Measurements from ENCODE around the gene LPP.
"Not testable (repeated sequence)": the region's sequence is repeated elsewhere in the genome, so short reads cannot be mapped to it uniquely, and the experiment has no call there.

LPP gene

GRCh38 chr3:188608401-188608800 is 454.4 kb downstream of the LPP start:
- no peak overlapping the region for H3K4me3 ChIP-seq (ENCODE audit: low read depth, low read length)
- in situ Hi-C loops (cut with HindIII; ENCODE audit: low pct_ligation_motif_present, low sequenced_read_pairs) = no loop called here
- no peaks in the 10 kb centered on the region for H3K27me3 ChIP-seq (replicated peaks)
- no peak overlapping the region for H3K27ac ChIP-seq
- peaks cover 12% of the 10 kb centered on the region for H3K36me3 ChIP-seq (replicated peaks)
- no peak for DNase-seq
- no peak for TF ChIP-seq CTCF (IDR thresholded peaks at IDR 0.05; ENCODE audit: low read depth, low read length, missing control alignments)

- H3K27me3 ChIP-seq (replicated peaks); in situ Hi-C loops (cut with HindIII; ENCODE audit: low pct_ligation_motif_present, low sequenced_read_pairs); H3K27ac ChIP-seq; DNase-seq; H3K4me3 ChIP-seq (ENCODE audit: low read depth, low read length): not testable (repeated sequence)
- peaks cover 12% of the 10 kb centered on the region for H3K36me3 ChIP-seq (replicated peaks)
Measured at GRCh38 chr3:188613721-188614120, 459.8 kb downstream of the LPP start.

GRCh38 chr3:188617270-188617669 is 463.3 kb downstream of the LPP start:
- no peak overlapping the region for H3K4me3 ChIP-seq (ENCODE audit: low read depth, low read length)
- DNase-seq = no peak
- no peak overlapping the region for H3K27ac ChIP-seq
- H3K27me3 ChIP-seq (replicated peaks) = no peaks in the 10 kb centered on the region
- TF ChIP-seq CTCF (IDR thresholded peaks at IDR 0.05; ENCODE audit: low read depth, low read length, missing control alignments) = no peak
- in situ Hi-C loops (cut with HindIII; ENCODE audit: low pct_ligation_motif_present, low sequenced_read_pairs) = no loop called here
- H3K36me3 ChIP-seq (replicated peaks) = no peaks in the 10 kb centered on the region

GRCh38 chr3:188617988-188618701 is 464.2 kb downstream of the LPP start:
- DNase-seq = no peak
- H3K27ac ChIP-seq = no peak overlapping the region
- no peak for TF ChIP-seq CTCF (IDR thresholded peaks at IDR 0.05; ENCODE audit: low read depth, low read length, missing control alignments)
- H3K27me3 ChIP-seq (replicated peaks) = no peaks in the 10 kb centered on the region
- no peak overlapping the region for H3K4me3 ChIP-seq (ENCODE audit: low read depth, low read length)
- in situ Hi-C loops (cut with HindIII; ENCODE audit: low pct_ligation_motif_present, low sequenced_read_pairs) = no loop called here
- no peaks in the 10 kb centered on the region for H3K36me3 ChIP-seq (replicated peaks)

GRCh38 chr3:188620752-188621151 is 466.8 kb downstream of the LPP start:
- Histone ChIP-seq H3K27ac (no peak overlapping the region), H3K27me3 (replicated peaks) (no peaks in the 10 kb centered on the region), H3K36me3 (replicated peaks) (no peaks in the 10 kb centered on the region), H3K4me3 (ENCODE audit: low read depth, low read length) (no peak overlapping the region)
- no peak for DNase-seq
- TF ChIP-seq CTCF (IDR thresholded peaks at IDR 0.05; ENCODE audit: low read depth, low read length, missing control alignments) = no peak
- in situ Hi-C loops (cut with HindIII; ENCODE audit: low pct_ligation_motif_present, low sequenced_read_pairs) = no loop called here

- TF ChIP-seq CTCF (IDR thresholded peaks at IDR 0.05; ENCODE audit: low read depth, low read length, missing control alignments) = no peak
- in situ Hi-C loops (cut with HindIII; ENCODE audit: low pct_ligation_motif_present, low sequenced_read_pairs) = no loop called here
- Histone ChIP-seq H3K27me3 (replicated peaks) (no peaks in the 10 kb centered on the region), H3K4me3 (ENCODE audit: low read depth, low read length) (no peak overlapping the region), H3K36me3 (replicated peaks) (no peaks in the 10 kb centered on the region), H3K27ac (no peak overlapping the region)
- no peak for DNase-seq
Measured at GRCh38 chr3:188624384-188624783, 470.4 kb downstream of the LPP start.
